Measurements from ENCODE around the gene TRIM9.

GRCh38 chr14:51117593-51117992 lies 22.7 kb upstream of the TRIM9 start:
- TF ChIP-seq CTCF (IDR thresholded peaks at IDR 0.05): no peak
- no peak for TF ChIP-seq POLR2AphosphoS5 (IDR thresholded peaks at IDR 0.05; ENCODE audit: insufficient read depth in 1 of 2, low read depth in 1 of 2)

All from vagina (tissue), 2 donors.